ENCODE results near the gene SH3YL1. TPM values are rescaled to one million over a fixed set of nuclear protein-coding genes. Genes with fewer than 3 reads are reported as not detected.

The SH3YL1 gene
- total and polyA plus RNA-seq, 4 donors = 6.4 to 19.2 (median 13.9) TPM

- H3K4me3 ChIP-seq (ENCODE audit: low read depth in 1 of 3, low read length in 3 of 3) = no peak overlapping the region
- no peaks in the 10 kb centered on the region for H3K4me1 ChIP-seq (ENCODE audit: control insufficient read depth in 4 of 4, insufficient read depth in 4 of 4, low read length in 3 of 4)
- TF ChIP-seq, protein P1, sequence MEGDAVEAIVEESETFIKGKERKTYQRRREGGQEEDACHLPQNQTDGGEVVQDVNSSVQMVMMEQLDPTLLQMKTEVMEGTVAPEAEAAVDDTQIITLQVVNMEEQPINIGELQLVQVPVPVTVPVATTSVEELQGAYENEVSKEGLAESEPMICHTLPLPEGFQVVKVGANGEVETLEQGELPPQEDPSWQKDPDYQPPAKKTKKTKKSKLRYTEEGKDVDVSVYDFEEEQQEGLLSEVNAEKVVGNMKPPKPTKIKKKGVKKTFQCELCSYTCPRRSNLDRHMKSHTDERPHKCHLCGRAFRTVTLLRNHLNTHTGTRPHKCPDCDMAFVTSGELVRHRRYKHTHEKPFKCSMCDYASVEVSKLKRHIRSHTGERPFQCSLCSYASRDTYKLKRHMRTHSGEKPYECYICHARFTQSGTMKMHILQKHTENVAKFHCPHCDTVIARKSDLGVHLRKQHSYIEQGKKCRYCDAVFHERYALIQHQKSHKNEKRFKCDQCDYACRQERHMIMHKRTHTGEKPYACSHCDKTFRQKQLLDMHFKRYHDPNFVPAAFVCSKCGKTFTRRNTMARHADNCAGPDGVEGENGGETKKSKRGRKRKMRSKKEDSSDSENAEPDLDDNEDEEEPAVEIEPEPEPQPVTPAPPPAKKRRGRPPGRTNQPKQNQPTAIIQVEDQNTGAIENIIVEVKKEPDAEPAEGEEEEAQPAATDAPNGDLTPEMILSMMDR (IDR thresholded peaks at IDR 0.05; ENCODE audit: low read depth, low read length, missing input control) = no peak
- TF ChIP-seq NR2F2 (IDR thresholded peaks at IDR 0.05) = no peak
- TF ChIP-seq RAD21 (IDR thresholded peaks at IDR 0.05) = no peak
- WGBS = 76% methylated on average over 10 of the region's 10 CpGs
- no peak overlapping the region for H3K9ac ChIP-seq (ENCODE audit: low read depth in 1 of 2, low read length in 2 of 2)
- DNase-seq (ENCODE audit: low spot score) = no peak
- H3K9me3 ChIP-seq (ENCODE audit: control insufficient read depth in 4 of 4, low read length in 3 of 4) = no peaks in the 10 kb centered on the region
- no peaks in the 10 kb centered on the region for H3K36me3 ChIP-seq (ENCODE audit: control insufficient read depth in 4 of 4, insufficient read depth in 3 of 4, low read depth in 1 of 4, low read length in 3 of 4)
- H3K27ac ChIP-seq (ENCODE audit: low read depth in 1 of 2, low read length in 2 of 2) = no peak overlapping the region
- no peaks in the 10 kb centered on the region for H3K27me3 ChIP-seq (ENCODE audit: control insufficient read depth in 4 of 4, insufficient read depth in 4 of 4, low read length in 3 of 4)
Observed at GRCh38 chr2:309954-310510, 46.2 kb upstream of the SH3YL1 start.

GRCh38 chr2:309148-309953 is 45.5 kb upstream of the SH3YL1 start:
- H3K4me1 ChIP-seq (ENCODE audit: control insufficient read depth in 4 of 4, insufficient read depth in 4 of 4, low read length in 3 of 4) = no peaks in the 10 kb centered on the region
- H3K27ac ChIP-seq (ENCODE audit: low read depth in 1 of 2, low read length in 2 of 2) = no peak overlapping the region
- no peak overlapping the region for H3K9ac ChIP-seq (ENCODE audit: low read depth in 1 of 2, low read length in 2 of 2)
- no peak overlapping the region for H3K4me3 ChIP-seq (ENCODE audit: low read depth in 1 of 3, low read length in 3 of 3)
- DNase-seq (ENCODE audit: low spot score) = no peak
- H3K9me3 ChIP-seq (ENCODE audit: control insufficient read depth in 4 of 4, low read length in 3 of 4) = no peaks in the 10 kb centered on the region
- no peak for TF ChIP-seq HNF4G (IDR thresholded peaks at IDR 0.05)
- TF ChIP-seq RAD21 (IDR thresholded peaks at IDR 0.05) = no peak
- no peak for TF ChIP-seq TAF1 (conservative IDR thresholded peaks at IDR 0.05)
- TF ChIP-seq FOXA2 (IDR thresholded peaks at IDR 0.05) = no peak
- no peak for TF ChIP-seq ATF3 (IDR thresholded peaks at IDR 0.05)
- no peak for TF ChIP-seq GABPA (IDR thresholded peaks at IDR 0.05 in 1 of 2, conservative IDR thresholded peaks at IDR 0.05 in 1 of 2)
- TF ChIP-seq, protein P2, sequence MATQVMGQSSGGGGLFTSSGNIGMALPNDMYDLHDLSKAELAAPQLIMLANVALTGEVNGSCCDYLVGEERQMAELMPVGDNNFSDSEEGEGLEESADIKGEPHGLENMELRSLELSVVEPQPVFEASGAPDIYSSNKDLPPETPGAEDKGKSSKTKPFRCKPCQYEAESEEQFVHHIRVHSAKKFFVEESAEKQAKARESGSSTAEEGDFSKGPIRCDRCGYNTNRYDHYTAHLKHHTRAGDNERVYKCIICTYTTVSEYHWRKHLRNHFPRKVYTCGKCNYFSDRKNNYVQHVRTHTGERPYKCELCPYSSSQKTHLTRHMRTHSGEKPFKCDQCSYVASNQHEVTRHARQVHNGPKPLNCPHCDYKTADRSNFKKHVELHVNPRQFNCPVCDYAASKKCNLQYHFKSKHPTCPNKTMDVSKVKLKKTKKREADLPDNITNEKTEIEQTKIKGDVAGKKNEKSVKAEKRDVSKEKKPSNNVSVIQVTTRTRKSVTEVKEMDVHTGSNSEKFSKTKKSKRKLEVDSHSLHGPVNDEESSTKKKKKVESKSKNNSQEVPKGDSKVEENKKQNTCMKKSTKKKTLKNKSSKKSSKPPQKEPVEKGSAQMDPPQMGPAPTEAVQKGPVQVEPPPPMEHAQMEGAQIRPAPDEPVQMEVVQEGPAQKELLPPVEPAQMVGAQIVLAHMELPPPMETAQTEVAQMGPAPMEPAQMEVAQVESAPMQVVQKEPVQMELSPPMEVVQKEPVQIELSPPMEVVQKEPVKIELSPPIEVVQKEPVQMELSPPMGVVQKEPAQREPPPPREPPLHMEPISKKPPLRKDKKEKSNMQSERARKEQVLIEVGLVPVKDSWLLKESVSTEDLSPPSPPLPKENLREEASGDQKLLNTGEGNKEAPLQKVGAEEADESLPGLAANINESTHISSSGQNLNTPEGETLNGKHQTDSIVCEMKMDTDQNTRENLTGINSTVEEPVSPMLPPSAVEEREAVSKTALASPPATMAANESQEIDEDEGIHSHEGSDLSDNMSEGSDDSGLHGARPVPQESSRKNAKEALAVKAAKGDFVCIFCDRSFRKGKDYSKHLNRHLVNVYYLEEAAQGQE (IDR thresholded peaks at IDR 0.05) = no peak
- H3K36me3 ChIP-seq (ENCODE audit: control insufficient read depth in 4 of 4, insufficient read depth in 3 of 4, low read depth in 1 of 4, low read length in 3 of 4) = no peaks in the 10 kb centered on the region
- WGBS = 71% methylated on average over 13 of the region's 13 CpGs
- H3K27me3 ChIP-seq (ENCODE audit: control insufficient read depth in 4 of 4, insufficient read depth in 4 of 4, low read length in 3 of 4) = no peaks in the 10 kb centered on the region

DNA sequence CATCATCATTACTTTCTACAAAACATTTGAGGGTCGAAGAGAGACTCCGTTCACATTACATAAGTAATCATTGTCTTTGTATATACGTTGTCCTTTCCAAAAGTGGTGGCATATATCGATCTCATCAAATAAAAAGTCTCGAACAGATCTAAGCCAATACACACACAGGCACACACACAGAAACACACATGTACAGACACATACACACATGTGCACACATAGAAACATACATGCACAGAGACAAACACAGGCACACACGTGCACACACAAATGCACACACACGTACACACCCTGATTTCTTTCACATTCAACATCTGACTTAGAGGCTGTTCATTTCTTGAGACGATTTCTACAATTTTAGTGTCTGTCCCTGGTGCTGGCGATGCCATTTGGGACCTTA is 41.5 kb upstream of the SH3YL1 start:
- no peak overlapping the region for H3K4me3 ChIP-seq (ENCODE audit: low read depth in 1 of 3, low read length in 3 of 3)
- no peak for DNase-seq (ENCODE audit: low spot score)
- H3K27me3 ChIP-seq (ENCODE audit: control insufficient read depth in 4 of 4, insufficient read depth in 4 of 4, low read length in 3 of 4) = no peaks in the 10 kb centered on the region
- peaks cover 0 to 3% (median under 1%) of the 10 kb centered on the region in 4 donors for H3K9me3 ChIP-seq (ENCODE audit: control insufficient read depth in 4 of 4, low read length in 3 of 4)
- 87% methylated on average over 9 of the region's 9 CpGs for WGBS
- no peaks in the 10 kb centered on the region for H3K36me3 ChIP-seq (ENCODE audit: control insufficient read depth in 4 of 4, insufficient read depth in 3 of 4, low read depth in 1 of 4, low read length in 3 of 4)
- H3K27ac ChIP-seq (ENCODE audit: low read depth in 1 of 2, low read length in 2 of 2) = no peak overlapping the region
- no peaks in the 10 kb centered on the region for H3K4me1 ChIP-seq (ENCODE audit: control insufficient read depth in 4 of 4, insufficient read depth in 4 of 4, low read length in 3 of 4)
- no peak overlapping the region for H3K9ac ChIP-seq (ENCODE audit: low read depth in 1 of 2, low read length in 2 of 2)
- no peak for TF ChIP-seq FOXA2 (IDR thresholded peaks at IDR 0.05)
- no peak for TF ChIP-seq TAF1 (conservative IDR thresholded peaks at IDR 0.05)
- TF ChIP-seq JUND (IDR thresholded peaks at IDR 0.05) = no peak
- TF ChIP-seq EGR1 (IDR thresholded peaks at IDR 0.05; ENCODE audit: low read depth in 2 of 2) = no peak
- TF ChIP-seq RAD21 (IDR thresholded peaks at IDR 0.05) = no peak
- no peak for TF ChIP-seq RXRA (IDR thresholded peaks at IDR 0.05)
- no peak for TF ChIP-seq GABPA (IDR thresholded peaks at IDR 0.05 in 1 of 2, conservative IDR thresholded peaks at IDR 0.05 in 1 of 2)
- TF ChIP-seq MAX (IDR thresholded peaks at IDR 0.05) = no peak
- TF ChIP-seq YY1 (IDR thresholded peaks at IDR 0.05) = no peak
- no peak for TF ChIP-seq SP1 (IDR thresholded peaks at IDR 0.05)
- no peak for TF ChIP-seq HNF4A (conservative IDR thresholded peaks at IDR 0.05)
- TF ChIP-seq, protein P1 (IDR thresholded peaks at IDR 0.05; ENCODE audit: low read depth, low read length, missing input control) = no peak
- no peak for TF ChIP-seq ATF3 (IDR thresholded peaks at IDR 0.05)

Measured in liver (tissue), 9 donors.